Glomerular visceral epithelial cell (primary cell): Measurements from ENCODE around the gene LFNG.
A peak's percentile ranks its signal among the peaks of the same experiment; 100 is the strongest.
"Not testable (repeated sequence)": the region's sequence is repeated elsewhere in the genome, so short reads cannot be mapped to it uniquely, and the experiment has no call there.

Source experiments
- DNase-seq: peaks from one replicate; pipeline ENCODE4 v3.0.0-alpha.2; 2016; ENCODE audit errors: extremely low spot score

Gene LFNG

DNA sequence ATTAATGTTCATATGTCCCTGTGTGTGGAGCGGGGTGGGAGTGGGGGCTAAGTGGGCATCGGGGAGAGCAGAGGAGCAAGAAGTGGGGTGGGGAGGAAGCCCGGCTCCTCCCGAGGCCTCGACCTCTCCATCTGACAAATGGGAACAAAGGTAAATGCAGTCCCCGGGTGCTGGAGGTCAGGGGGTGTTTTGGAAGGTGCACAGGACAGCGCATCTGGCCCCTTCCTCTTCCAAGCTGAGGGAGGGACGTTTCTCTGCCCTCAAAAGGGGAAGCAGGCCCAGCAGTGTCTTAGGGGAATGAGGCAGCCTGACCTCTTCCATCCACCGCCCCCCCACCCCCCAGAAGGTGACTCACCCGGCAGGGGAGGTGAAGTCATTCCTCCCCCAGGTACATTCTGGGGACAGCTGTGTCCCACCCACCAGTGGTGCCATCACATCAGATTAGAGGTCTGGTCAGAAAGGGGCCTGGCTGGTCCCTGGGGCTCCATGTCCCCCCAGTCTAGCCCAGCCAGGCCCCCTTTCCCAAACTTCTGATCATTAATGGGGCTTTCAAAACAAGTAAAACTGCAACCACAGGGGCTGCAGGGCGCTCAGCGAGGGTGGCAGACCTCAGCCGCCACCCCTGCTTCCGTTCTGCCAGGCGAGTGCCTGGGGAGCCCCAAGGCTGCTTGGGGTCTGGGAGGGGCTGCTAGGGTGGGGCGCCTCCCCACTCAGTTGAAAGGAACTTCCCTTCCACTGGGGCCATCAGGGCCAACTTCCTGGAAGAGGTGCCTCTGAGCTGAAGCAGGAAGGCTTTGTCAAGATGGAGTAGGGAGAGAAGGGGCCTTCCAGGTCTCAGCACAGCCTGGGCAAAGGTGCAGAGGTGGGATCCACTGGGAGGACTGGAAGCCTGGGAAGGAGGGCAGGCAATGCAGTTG, 10.8 kb downstream of the LFNG start:
- peak; percentile 73 for DNase-seq

DNA sequence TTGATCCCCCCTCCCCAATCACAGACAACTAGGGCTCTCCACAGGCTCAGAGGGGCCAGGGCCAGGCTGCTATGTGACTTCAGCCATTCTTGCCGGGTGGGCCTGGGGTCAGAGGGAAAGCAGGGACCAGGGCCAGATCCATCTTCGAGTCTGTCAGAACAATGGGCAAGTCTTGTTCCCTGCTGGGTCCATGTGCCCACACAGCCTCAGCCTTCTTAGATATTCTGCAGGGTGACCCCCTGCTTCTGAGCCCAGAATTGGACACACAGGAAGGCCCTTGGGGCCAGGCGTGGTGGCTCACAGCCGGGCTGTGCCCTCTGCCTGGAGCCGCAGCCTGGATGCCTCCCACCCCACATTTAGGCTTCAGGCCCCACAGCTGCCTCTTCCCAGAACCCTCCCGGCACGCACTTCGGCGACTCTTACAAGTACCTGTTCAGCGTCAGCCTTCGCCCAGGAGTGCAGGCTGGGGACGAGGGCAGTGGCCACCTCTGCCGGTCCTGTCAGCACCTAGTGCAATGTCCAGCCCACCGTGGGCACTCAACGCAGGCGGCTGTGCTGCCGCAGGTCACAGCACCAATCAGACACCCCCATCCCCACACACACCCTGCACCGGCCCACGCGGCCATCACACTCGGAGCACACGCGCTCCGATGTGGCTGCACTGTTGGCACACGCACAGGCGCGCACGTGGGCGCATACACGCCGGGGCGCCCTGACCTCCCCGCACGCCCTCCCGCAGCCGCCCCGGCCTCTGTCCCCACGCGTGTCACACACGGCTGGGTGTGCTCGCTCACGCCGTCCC, 11.6 kb downstream of the LFNG start:
- not testable (repeated sequence) for DNase-seq

DNA sequence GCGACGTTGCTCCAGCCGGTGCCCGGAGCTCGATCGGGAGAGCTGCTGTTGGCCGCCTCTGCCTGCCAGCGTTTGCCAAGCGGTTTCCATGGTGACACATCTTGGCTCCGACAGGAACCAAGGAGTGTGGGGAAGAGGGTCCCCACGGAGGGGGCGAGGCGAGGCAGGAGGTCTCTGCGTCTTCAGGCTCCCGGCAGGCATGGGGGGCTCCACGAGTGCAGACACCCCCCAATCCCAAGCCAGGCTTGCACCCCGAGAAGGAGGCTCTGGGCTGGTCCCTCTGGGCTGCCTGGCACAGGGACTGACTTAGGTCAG, 12.2 kb downstream of the LFNG start:
- DNase-seq = not testable (repeated sequence)

- DNase-seq = not testable (repeated sequence)
Measured at GRCh38 chr7:2532199-2532772, 12.7 kb downstream of the LFNG start.

GRCh38 chr7:2532816-2533215, 13.2 kb downstream of the LFNG start:
- not testable (repeated sequence) for DNase-seq

DNA sequence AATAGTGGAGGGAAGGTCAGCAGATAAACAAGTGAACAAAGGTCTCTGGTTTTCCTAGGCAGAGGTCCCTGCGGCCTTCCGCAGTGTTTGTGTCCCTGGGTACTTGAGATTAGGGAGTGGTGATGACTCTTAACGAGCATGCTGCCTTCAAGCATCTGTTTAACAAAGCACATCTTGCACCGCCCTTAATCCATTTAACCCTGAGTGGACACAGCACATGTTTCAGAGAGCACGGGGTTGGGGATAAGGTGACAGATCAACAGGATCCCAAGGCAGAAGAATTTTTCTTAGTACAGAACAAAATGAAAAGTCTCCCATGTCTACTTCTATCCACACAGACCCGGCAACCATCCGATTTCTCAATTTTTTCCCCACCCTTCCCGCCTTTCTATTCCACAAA, 14.0 kb downstream of the LFNG start:
- not testable (repeated sequence) for DNase-seq

DNA sequence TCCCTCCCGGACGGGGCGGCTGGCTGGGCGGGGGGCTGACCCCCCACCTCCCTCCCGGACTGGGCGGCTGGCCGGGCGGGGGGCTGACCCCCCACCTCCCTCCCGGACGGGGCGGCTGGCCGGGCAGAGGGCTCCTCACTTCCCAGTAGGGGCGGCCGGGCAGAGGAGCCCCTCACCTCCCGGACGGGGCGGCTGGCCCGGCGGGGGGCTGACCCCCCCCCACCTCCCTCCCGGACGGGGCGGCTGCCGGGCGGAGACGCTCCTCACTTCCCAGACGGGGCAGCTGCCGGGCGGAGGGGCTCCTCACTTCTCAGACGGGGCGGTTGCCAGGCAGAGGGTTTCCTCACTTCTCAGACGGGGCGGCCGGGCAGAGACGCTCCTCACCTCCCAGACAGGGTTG, 14.6 kb downstream of the LFNG start:
- not testable (repeated sequence) for DNase-seq

DNA sequence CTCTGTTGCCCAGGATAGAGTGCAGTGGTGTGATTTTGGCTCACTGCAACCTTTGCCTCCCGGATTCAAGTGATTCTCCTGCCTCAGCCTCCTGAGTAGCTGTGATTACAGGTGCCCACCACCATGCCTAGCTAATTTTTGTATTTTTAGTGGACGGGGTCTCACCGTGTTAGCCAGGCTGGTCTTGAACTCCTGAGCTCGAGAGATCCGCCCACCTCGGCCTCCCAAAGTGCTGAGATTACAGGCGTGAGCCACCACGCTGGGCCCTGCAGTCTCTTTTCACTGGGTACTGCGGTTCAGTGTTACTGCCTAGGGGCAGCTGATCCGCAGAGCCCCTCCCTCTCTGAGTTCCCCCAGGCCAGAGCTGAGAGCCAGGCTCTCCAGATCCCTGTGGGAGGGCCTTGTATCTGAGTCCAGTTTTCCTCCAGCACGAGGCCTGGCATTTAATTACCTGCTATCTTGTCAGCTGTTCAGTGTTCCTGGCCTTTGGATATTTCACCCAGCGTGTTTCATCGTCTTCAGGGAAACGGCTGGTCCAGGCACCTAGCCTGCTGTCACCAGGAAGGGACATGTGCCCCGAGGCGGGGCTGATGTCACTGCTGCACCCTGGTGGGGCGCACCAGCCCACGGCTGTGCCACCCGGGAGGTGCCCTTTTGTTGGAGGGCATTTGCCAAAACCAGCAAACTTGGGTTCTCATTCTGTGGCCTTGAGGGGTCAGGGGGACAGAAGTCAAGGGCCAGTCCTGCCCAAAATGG, 16.5 kb downstream of the LFNG start:
- not testable (repeated sequence) for DNase-seq

DNA sequence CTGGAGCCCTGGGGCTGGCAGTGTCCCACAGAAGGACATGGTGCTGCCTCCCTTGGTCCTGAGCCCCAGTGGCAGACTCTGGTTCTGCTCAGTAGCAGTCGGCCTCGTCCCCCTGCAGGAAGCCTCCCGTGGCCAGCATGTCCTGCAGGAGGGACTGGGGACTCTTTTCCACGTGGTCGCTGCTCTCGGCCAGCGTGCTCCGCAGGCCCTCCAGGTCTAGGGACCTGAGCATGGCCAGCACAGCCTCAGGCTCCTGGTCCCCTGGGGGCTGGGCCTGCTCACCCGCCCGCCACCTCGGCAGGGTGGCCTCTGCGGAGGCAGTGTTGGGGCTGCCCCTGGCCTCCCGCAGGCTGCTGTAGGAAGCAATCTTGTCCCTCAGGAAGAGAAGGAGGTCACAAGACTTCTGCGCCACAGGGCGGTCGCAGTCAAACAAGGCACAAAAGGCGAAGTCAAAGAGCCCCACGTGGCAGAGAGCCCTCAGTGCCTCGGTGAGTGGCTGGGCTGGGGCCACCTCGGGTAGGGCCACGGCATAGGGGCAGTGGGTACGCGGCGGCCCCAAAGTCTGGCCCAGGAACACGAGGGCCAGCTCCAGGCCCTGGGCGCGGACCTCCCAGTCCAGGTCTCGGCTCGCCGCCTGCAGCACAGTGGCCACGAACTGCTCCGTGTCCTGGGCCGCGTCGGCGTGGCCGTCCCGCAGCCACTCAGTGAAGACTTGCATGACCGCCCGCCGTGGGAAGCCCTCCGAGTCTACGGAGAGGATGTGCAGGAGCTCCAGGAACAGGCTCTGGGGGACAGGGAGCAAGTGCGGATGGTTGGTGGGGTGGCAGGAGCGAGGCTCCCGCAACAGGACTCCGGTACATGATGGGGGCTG, 18.6 kb downstream of the LFNG start:
- DNase-seq = no peak

GRCh38 chr7:2539031-2539911, 19.7 kb downstream of the LFNG start:
- DNase-seq = no peak

DNA sequence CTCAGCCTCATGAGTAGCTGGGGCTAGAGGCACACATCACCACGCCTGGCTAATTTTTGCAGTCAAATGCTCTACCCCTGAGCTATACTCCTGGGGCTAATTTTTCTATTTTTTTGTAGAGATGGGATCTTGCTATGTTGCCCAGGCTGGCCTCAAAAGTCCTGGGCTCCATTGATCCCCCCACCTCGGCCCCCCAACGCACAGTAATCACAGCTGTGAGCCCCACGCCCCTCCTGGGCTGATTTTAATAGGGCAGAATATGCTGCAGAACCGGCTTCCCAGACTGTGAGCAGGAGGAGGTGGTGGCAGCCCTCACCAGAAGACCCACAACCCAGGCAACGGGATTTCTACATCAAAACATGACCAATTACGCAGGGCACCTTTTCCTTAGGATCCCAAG, 20.6 kb downstream of the LFNG start:
- no peak for DNase-seq

- DNase-seq = no peak
Measured at GRCh38 chr7:2540641-2541051, 21.1 kb downstream of the LFNG start.

- DNase-seq = no peak
Measured at GRCh38 chr7:2541291-2542010, 21.9 kb downstream of the LFNG start.

DNA sequence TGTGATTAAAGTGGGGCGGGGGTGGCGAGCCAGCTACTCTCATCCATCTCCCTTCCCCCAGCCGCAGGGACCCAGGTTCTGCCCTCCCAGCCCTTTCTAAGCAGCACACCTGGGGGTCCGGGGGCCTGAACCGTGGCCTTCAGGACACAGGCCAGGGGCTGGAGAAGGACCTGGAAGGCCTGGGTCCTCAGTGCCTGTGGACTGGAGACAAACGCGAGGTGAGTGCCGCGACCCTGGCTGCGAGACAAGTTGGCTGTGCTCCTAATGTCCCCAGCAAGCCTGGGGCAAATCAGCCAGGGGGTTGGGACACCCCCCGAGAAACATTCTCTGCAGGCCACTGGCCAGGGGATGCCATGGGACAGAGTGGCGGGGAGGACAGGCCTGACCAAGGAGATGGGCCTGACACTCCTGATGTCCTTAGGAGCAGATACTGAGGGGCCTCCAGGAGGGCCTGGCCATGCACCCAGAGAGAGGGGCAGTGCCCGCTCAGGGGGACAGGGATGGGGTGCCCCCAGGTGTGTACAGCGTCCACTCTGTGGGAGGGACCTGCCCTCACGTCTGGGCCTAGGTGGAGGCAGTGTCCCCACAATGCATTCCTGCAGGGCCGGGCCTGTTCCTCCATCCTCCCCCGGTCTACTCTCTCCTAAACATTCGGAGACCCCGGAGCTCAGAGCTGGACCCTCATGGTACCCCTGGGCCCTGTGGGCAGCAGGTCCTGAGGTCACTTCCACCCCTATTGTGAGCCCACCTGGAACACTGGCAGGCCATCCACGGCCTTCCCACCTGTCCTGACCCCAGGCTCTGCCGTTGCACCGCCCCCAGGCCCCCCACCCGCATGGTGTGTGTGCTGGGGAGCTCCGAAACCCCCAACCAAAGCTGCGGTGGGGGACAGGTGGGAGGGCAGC, 22.7 kb downstream of the LFNG start:
- DNase-seq = no peak

DNA sequence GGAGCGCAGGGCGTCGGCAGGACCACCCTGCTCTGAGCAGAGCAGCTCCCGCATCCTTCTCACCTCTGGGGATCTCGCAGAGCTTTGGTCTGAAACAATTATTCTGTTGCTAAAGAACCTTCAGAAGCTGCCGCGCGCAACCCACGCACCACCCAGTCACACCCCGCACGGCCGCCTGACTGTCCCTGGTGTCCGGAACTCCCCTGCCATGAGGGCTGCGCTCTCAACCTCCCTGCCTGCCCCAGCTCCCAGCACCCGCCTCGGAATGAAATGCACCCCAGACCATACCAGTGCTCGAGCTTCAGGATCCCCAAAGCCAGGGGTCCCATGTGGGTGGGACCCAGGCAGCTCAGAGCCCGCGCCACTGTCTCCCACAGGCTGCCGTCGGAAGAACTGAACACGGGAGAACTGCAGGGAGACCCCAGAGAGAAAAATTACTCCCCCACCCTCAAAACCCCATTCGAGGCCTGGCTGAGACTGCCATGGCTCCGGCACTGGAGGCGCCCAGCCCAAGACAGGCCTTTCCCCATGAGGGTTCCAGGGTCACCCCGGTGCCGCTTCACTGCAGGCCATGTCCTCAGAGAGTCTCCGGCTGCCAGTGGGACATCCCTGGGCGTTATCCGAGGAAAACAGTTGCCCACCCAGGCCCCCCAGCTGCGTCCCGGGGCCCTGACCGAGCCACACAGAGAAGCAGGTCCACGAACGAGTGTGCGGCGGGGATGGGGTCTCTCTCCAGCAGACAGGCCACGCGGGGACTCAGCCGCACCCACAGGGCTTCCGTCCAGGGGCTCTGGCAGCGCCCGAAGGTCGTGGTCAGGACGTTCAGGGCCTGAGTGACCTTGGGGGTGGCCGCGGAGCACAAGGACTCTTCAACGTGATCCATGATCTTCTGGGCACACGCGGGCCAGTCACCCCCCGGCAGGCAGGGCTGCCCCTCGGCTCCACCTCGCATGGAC, 23.6 kb downstream of the LFNG start:
- DNase-seq = no peak

GRCh38 chr7:2544541-2545188, 25.1 kb downstream of the LFNG start:
- no peak for DNase-seq
